ENCODE results near the gene TMEM169.

- TF ChIP-seq CTCF (IDR thresholded peaks at IDR 0.05; ENCODE audit: insufficient read depth, low read depth, low read length) = no peak
- TF ChIP-seq EZH2 (IDR thresholded peaks at IDR 0.05; ENCODE audit: insufficient read depth, low read length) = no peak
Observed at GRCh38 chr2:216149741-216150140, 68.0 kb downstream of the TMEM169 start.
